ENCODE measurements around the gene RAVER1.

DNA sequence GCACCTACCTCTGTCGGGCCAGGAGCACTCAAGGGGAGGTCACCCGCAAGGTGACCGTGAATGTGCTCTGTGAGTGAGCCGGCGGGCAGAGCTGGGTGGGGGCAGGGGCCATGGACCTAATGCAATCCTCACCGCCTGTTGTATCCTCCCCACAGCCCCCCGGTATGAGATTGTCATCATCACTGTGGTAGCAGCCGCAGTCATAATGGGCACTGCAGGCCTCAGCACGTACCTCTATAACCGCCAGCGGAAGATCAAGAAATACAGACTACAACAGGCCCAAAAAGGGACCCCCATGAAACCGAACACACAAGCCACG is 48.4 kb downstream of the RAVER1 start:
- TF ChIP-seq, protein P1, sequence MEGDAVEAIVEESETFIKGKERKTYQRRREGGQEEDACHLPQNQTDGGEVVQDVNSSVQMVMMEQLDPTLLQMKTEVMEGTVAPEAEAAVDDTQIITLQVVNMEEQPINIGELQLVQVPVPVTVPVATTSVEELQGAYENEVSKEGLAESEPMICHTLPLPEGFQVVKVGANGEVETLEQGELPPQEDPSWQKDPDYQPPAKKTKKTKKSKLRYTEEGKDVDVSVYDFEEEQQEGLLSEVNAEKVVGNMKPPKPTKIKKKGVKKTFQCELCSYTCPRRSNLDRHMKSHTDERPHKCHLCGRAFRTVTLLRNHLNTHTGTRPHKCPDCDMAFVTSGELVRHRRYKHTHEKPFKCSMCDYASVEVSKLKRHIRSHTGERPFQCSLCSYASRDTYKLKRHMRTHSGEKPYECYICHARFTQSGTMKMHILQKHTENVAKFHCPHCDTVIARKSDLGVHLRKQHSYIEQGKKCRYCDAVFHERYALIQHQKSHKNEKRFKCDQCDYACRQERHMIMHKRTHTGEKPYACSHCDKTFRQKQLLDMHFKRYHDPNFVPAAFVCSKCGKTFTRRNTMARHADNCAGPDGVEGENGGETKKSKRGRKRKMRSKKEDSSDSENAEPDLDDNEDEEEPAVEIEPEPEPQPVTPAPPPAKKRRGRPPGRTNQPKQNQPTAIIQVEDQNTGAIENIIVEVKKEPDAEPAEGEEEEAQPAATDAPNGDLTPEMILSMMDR (conservative IDR thresholded peaks at IDR 0.05 in 1 of 2, IDR thresholded peaks at IDR 0.05 in 1 of 2; ENCODE audit: low read depth in 1 of 2, low read length in 2 of 2): no peak
- no peak for TF ChIP-seq EZH2 (IDR thresholded peaks at IDR 0.05; ENCODE audit: low read length, missing control alignments)
